HepG2 (cell line): ENCODE results near the gene TJP1. TPM values are rescaled to one million over a fixed set of nuclear protein-coding genes. Genes with fewer than 3 reads are reported as not detected.

Experiments used
- ATAC-seq: fragments of 200-7000 bp; cut with Tn5 transposase; 3 replicates; pipeline ENCODE4 v1.9.1; 2020; ENCODE audit warnings: mild to moderate bottlenecking, moderate library complexity
- BruUV-seq: library from RNA; stranded (reverse); fragments of 400-500 nt; replicated peaks from 2 replicates; lab custom pipeline; 2021; lab: Mats Ljungman, UMichigan
- CTCF ChIA-PET: fragments of 300-600 bp; formaldehyde crosslinking; extraction: SDS; loops from one replicate; lab custom pipeline; 2021; ENCODE audit warnings: low total read pairs, inconsistent platforms, low intra/inter-chr PET ratio; lab: Yijun Ruan, JAX
- POLR2A ChIA-PET: fragments of 350-600 bp; sonication (Branson Sonifier 250); formaldehyde crosslinking; loops from one replicate; lab custom pipeline; 2020; ENCODE audit warnings: antibody characterized with exemption, inconsistent platforms; lab: Yijun Ruan, JAX
- DNase-seq: peaks from one replicate; pipeline ENCODE4 v3.0.0-alpha.2; 2015; ENCODE audit warnings: low spot score
- FAIRE-seq: peaks from 3 replicates; lab custom pipeline; 2011; peaks lifted over from hg19 to GRCh38; lab: Jason Lieb, UNC
- H2AFZ ChIP-seq: one replicate; pipeline ENCODE4 v1.6.1; 2011; ENCODE audit warnings: low read length, inconsistent platforms
- H3K27ac ChIP-seq: fragments of 300-600 bp; 3 replicates; pipeline ENCODE4 v1.8.0; 2011; ENCODE audit warnings: mixed run types, mild to moderate bottlenecking, mixed read lengths, low read length, inconsistent platforms; ENCODE audit not compliant: insufficient read depth; ENCODE audit errors: extremely low read length
- H3K27me3 ChIP-seq, 2 experiments: fragments of 200-600 bp in 1 of 2; 2 replicates in 1 of 2; 3 replicates in 1 of 2; pipeline versions ENCODE4 v1.6.0 to v1.8.0; 2011; ENCODE audit warnings: low read length in 2 of 2, mild to moderate bottlenecking in 2 of 2, moderate library complexity in 2 of 2, inconsistent platforms in 1 of 2; ENCODE audit not compliant: insufficient read depth in 2 of 2, control insufficient read depth in 1 of 2
- H3K36me3 ChIP-seq, 2 experiments: fragments of 200-600 bp in 1 of 2; replicated peaks in 1 of 2; 2 replicates in 1 of 2; 3 replicates in 1 of 2; pipeline versions ENCODE4 v1.5.1 to v1.8.0; 2011; ENCODE audit warnings: low read length in 2 of 2, inconsistent platforms in 1 of 2; ENCODE audit not compliant: insufficient read depth in 2 of 2, control insufficient read depth in 1 of 2
- H3K4me1 ChIP-seq: 2 replicates; pipeline ENCODE4 v1.5.1; 2012; ENCODE audit warnings: low read length, inconsistent platforms; ENCODE audit not compliant: insufficient read depth
- H3K4me2 ChIP-seq: 2 replicates; pipeline ENCODE4 v1.6.0; 2011; ENCODE audit warnings: low read depth, low read length, inconsistent platforms
- H3K4me3 ChIP-seq, 3 experiments: fragments of 200-600 bp in 1 of 3; sonication (generic), shearing (Covaris generic) in 1 of 3; replicated peaks in 1 of 3; 2 replicates each; pipeline ENCODE4 v1.5.1; 2011 to 2016; ENCODE audit warnings: low read length in 3 of 3, inconsistent platforms in 2 of 3, low read depth in 2 of 3, mild to moderate bottlenecking in 2 of 3, control low read depth in 1 of 3, mixed read lengths in 1 of 3; ENCODE audit not compliant: insufficient read depth in 1 of 3
- H3K79me2 ChIP-seq: one replicate; pipeline ENCODE4 v1.6.1; 2011; ENCODE audit warnings: low read length, inconsistent platforms; ENCODE audit not compliant: insufficient read depth
- H3K9ac ChIP-seq: 2 replicates; pipeline ENCODE4 v1.6.0; 2011; ENCODE audit warnings: mild to moderate bottlenecking, low read depth, low read length, inconsistent platforms; ENCODE audit not compliant: insufficient read depth
- H3K9me3 ChIP-seq: 2 replicates; pipeline ENCODE4 v1.5.1; 2012; ENCODE audit warnings: mild to moderate bottlenecking, low read length
- H4K20me1 ChIP-seq: 2 replicates; pipeline ENCODE4 v1.6.0; 2011; ENCODE audit warnings: inconsistent platforms, mild to moderate bottlenecking, low read length, moderate library complexity; ENCODE audit not compliant: insufficient read depth
- ERF ChIP-seq: IDR thresholded peaks from 2 replicates; pipeline ENCODE4 v1.6.1; 2018; ENCODE audit warnings: missing biosample characterization, missing genetic modification reagents
- RBM22 ChIP-seq: fragments of 200-400 bp; formaldehyde crosslinking; optimal IDR thresholded peaks from 2 replicates; pipeline ENCODE3; 2017; ENCODE audit warnings: mild to moderate bottlenecking, low read length, moderate library complexity
- ZNF143 ChIP-seq: sonication (generic); formaldehyde crosslinking; IDR thresholded peaks from 2 replicates; pipeline ENCODE4 v1.4.0; 2020; ENCODE audit warnings: missing genetic modification reagents
- WGBS: methylation state at CpG from one replicate; pipeline ENCODE4 v1.1.6; 2017; ENCODE audit warnings: low lambda C conversion rate; 5-methylcytosine and 5-hydroxymethylcytosine counted together
- in situ Hi-C: cut with HindIII; loops from 2 replicates; pipeline ENCODE4 v1.10.0; 2017; ENCODE audit warnings: low pct_unique_long_range_greater_than_20kb; ENCODE audit not compliant: extremely low pct_ligation_motif_present
- intact Hi-C: fragments of 100-400 bp; cut with micrococcal nuclease; formaldehyde crosslinking; loops from one replicate; pipeline ENCODE4 v1.10.0; 2022; ENCODE audit not compliant: unreplicated experiment
- polyA plus RNA-seq, 8 experiments: library from polyadenylated mRNA; depleted of rRNA in 3 of 8; stranded (reverse) in 7 of 8; unstranded in 1 of 8; fragments of >200 nt; fragmentation: Illumina TruSeq in 4 of 8; extraction: Trizol in 4 of 8; gene quantifications; 2 replicates each; pipeline versions ENCODE4 v1.2.1 to v1.2.3, GENCODE V29; 2011 to 2016; ENCODE audit warnings: low read depth in 4 of 8, missing spikeins in 1 of 8, mixed read lengths in 1 of 8; ENCODE audit not compliant: insufficient read depth in 1 of 8
- total RNA-seq, 5 experiments: library from RNA; depleted of rRNA; stranded (reverse); fragments of >200 nt; fragmentation: Illumina TruSeq; extraction: Trizol; gene quantifications; 2 replicates each; pipeline ENCODE4 v1.2.3, GENCODE V29; 2016; ENCODE audit warnings: low read depth in 1 of 5
- TF ChIP-seq, protein P1 (sequence below): sonication (generic); formaldehyde crosslinking; IDR thresholded peaks from 2 replicates; pipeline ENCODE4 v1.5.0; 2020; ENCODE audit warnings: mild to moderate bottlenecking, missing genetic modification reagents, borderline replicate concordance

TJP1 gene
- total and polyA plus RNA-seq, 2 of the 13 experiments (the other 11 are each of a cell fraction or from before 2014, with no cell fraction given): 25.9 to 27.1 TPM

DNA sequence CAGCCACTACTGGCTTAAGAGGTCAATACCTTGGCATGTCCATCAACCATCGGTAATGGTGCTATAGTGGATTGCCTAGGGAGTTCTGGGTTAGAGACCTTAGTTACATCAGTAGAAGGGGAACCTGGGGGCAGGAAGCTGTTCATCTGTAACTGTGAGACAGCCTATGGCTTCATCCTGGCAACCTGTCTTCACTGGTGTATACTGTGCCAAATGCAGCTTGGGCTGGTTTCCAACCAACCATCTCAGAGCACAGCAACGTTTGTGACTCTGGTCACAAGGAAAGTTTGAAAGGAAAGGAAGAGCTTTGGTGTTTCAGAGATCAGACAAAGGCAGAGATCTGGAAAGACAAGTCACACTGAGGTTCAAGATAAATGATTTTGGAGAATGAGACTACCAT, 93.8 kb downstream of the TJP1 start:
- peaks cover 9 to 60% of the 10 kb centered on the region in 2 experiments for H3K36me3 ChIP-seq
- H2AFZ ChIP-seq: no peak overlapping the region
- no peaks in the 10 kb centered on the region for H3K79me2 ChIP-seq
- H3K4me3 ChIP-seq: no peak overlapping the region
- no peaks in the 10 kb centered on the region for H3K27me3 ChIP-seq
- CTCF ChIA-PET: no interaction called here
- BruUV-seq: no TSS peak
- in situ Hi-C loops (no loop called here), intact Hi-C loops (no loop called here)
- H3K9ac ChIP-seq: no peak overlapping the region
- H4K20me1 ChIP-seq: no peaks in the 10 kb centered on the region
- DNase-seq: no peak
- FAIRE-seq: no peak
- no peak overlapping the region for H3K4me2 ChIP-seq
- H3K4me1 ChIP-seq: peaks cover 11% of the 10 kb centered on the region
- WGBS: 97% methylated on average over 2 of the region's 2 CpGs
- TF ChIP-seq ERF (CRISPR knock-in tag) (no peak), RBM22 (peak; percentile 26)
- ATAC-seq: no peak
- H3K9me3 ChIP-seq: peaks cover 9% of the 10 kb centered on the region; the same call in 1 of the 2 replicates
- no peak overlapping the region for H3K27ac ChIP-seq
- POLR2A ChIA-PET: no interaction called here

DNA sequence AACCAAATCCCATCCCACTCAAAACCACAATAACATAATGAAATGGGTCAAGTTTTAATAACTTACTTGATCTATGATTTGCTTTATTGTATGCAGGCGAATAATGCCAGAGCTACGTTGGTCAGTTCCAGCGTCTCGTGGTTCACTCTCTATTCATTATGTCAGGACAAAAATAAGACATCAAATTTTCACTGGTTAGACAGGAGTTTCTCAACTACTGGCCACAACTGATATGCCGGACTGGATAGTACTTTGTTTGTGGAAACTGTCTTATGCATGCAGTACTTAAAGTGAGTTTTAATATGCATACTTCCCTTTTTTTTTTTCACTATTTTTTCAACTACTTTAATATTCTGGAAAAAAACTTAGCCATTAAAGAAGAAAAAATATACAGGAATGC, 94.4 kb downstream of the TJP1 start:
- intact Hi-C loops: no loop called here
- no TSS peak for BruUV-seq

More for the DNA sequence above, 94.4 kb downstream of the TJP1 start:
- Histone ChIP-seq H3K4me3 (no peak overlapping the region), H3K27me3 (no peaks in the 10 kb centered on the region), H3K36me3 (peaks cover 12 to 61% of the 10 kb centered on the region in 2 experiments), H3K27ac (no peak overlapping the region), H3K4me2 (no peak overlapping the region), H3K9ac (no peak overlapping the region), H2AFZ (no peak overlapping the region), H4K20me1 (no peaks in the 10 kb centered on the region), H3K79me2 (no peaks in the 10 kb centered on the region), H3K4me1 (peaks cover 11% of the 10 kb centered on the region), H3K9me3 (peaks cover 14% of the 10 kb centered on the region)
- in situ Hi-C loops: no loop called here
- WGBS: 97% methylated on average over 5 of the region's 5 CpGs
- no peak for TF ChIP-seq ZNF143 (CRISPR knock-in tag)
- TF ChIP-seq, protein P1, sequence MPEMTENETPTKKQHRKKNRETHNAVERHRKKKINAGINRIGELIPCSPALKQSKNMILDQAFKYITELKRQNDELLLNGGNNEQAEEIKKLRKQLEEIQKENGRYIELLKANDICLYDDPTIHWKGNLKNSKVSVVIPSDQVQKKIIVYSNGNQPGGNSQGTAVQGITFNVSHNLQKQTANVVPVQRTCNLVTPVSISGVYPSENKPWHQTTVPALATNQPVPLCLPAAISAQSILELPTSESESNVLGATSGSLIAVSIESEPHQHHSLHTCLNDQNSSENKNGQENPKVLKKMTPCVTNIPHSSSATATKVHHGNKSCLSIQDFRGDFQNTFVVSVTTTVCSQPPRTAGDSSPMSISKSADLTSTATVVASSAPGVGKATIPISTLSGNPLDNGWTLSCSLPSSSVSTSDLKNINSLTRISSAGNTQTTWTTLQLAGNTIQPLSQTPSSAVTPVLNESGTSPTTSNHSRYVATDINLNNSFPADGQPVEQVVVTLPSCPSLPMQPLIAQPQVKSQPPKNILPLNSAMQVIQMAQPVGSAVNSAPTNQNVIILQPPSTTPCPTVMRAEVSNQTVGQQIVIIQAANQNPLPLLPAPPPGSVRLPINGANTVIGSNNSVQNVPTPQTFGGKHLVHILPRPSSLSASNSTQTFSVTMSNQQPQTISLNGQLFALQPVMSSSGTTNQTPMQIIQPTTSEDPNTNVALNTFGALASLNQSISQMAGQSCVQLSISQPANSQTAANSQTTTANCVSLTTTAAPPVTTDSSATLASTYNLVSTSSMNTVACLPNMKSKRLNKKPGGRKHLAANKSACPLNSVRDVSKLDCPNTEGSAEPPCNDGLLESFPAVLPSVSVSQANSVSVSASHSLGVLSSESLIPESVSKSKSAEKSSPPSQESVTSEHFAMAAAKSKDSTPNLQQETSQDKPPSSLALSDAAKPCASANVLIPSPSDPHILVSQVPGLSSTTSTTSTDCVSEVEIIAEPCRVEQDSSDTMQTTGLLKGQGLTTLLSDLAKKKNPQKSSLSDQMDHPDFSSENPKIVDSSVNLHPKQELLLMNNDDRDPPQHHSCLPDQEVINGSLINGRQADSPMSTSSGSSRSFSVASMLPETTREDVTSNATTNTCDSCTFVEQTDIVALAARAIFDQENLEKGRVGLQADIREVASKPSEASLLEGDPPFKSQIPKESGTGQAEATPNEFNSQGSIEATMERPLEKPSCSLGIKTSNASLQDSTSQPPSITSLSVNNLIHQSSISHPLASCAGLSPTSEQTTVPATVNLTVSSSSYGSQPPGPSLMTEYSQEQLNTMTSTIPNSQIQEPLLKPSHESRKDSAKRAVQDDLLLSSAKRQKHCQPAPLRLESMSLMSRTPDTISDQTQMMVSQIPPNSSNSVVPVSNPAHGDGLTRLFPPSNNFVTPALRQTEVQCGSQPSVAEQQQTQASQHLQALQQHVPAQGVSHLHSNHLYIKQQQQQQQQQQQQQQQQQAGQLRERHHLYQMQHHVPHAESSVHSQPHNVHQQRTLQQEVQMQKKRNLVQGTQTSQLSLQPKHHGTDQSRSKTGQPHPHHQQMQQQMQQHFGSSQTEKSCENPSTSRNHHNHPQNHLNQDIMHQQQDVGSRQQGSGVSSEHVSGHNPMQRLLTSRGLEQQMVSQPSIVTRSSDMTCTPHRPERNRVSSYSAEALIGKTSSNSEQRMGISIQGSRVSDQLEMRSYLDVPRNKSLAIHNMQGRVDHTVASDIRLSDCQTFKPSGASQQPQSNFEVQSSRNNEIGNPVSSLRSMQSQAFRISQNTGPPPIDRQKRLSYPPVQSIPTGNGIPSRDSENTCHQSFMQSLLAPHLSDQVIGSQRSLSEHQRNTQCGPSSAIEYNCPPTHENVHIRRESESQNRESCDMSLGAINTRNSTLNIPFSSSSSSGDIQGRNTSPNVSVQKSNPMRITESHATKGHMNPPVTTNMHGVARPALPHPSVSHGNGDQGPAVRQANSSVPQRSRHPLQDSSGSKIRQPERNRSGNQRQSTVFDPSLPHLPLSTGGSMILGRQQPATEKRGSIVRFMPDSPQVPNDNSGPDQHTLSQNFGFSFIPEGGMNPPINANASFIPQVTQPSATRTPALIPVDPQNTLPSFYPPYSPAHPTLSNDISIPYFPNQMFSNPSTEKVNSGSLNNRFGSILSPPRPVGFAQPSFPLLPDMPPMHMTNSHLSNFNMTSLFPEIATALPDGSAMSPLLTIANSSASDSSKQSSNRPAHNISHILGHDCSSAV (CRISPR knock-in tag): no peak
- no peak for FAIRE-seq
- ChIA-PET CTCF (no interaction called here), POLR2A (no interaction called here)
- no peak for DNase-seq
- ATAC-seq: no peak
